DOHH2 (cell line): ENCODE data around the gene DSTYK.

Experiments
- CTCF ChIP-seq: fragments of 200-600 bp; sonication (generic); IDR thresholded peaks from one replicate; pipeline ENCODE4 v1.5.1; 2014; ENCODE audit warnings: antibody characterized with exemption, mild to moderate bottlenecking, low read depth, low read length; ENCODE audit not compliant: poor library complexity, severe bottlenecking
- EZH2phosphoT487 ChIP-seq: fragments of 200-600 bp; sonication (generic); IDR thresholded peaks from 2 replicates; pipeline ENCODE4 v1.6.1; 2017; ENCODE audit warnings: borderline replicate concordance, mild to moderate bottlenecking, antibody characterized with exemption, low read length, moderate library complexity, mixed read lengths

- TF ChIP-seq CTCF (no peak), EZH2phosphoT487 (no peak)
Observed at GRCh38 chr1:205232127-205232820, 20.8 kb upstream of the DSTYK start.
